HG03175 (cell line): ENCODE results near the gene FLT1.

Experiments used
- ATAC-seq: cut with Tn5 transposase; IDR thresholded peaks from one replicate; pipeline ENCODE4 v1.9.1; 2021; ENCODE audit warnings: mild to moderate bottlenecking, moderate library complexity; ENCODE audit not compliant: unreplicated experiment

Gene FLT1

GRCh38 chr13:28494778-28495537 is at the start of gene FLT1:
Gene FLT1, minus strand, starts transcription at chr13:28495128. Its CDS starts 285 bp downstream, at chr13:28494843.
- no peak for ATAC-seq

- no peak for ATAC-seq
Measured at GRCh38 chr13:28544026-28544425, 49.1 kb upstream of the FLT1 start.

- no peak for ATAC-seq
Measured at GRCh38 chr13:28542804-28543203, 47.9 kb upstream of the FLT1 start.

GRCh38 chr13:28541966-28542365 is 47.0 kb upstream of the FLT1 start:
- no peak for ATAC-seq

- ATAC-seq = no peak
Measured at GRCh38 chr13:28540612-28541011, 45.7 kb upstream of the FLT1 start.

GRCh38 chr13:28539625-28540286 is 44.8 kb upstream of the FLT1 start:
- ATAC-seq = no peak

GRCh38 chr13:28538932-28539331 is 44.0 kb upstream of the FLT1 start:
- no peak for ATAC-seq

- ATAC-seq = no peak
Measured at GRCh38 chr13:28537171-28537570, 42.2 kb upstream of the FLT1 start.

- no peak for ATAC-seq
Measured at GRCh38 chr13:28536371-28536770, 41.4 kb upstream of the FLT1 start.

- ATAC-seq = no peak
Measured at GRCh38 chr13:28535734-28536133, 40.8 kb upstream of the FLT1 start.

- no peak for ATAC-seq
Measured at GRCh38 chr13:28534801-28535200, 39.9 kb upstream of the FLT1 start.

GRCh38 chr13:28534210-28534609 is 39.3 kb upstream of the FLT1 start:
- no peak for ATAC-seq

- no peak for ATAC-seq
Measured at GRCh38 chr13:28533441-28534166, 38.7 kb upstream of the FLT1 start.

- ATAC-seq = no peak
Measured at GRCh38 chr13:28533125-28533436, 38.2 kb upstream of the FLT1 start.

GRCh38 chr13:28532388-28533124 is 37.6 kb upstream of the FLT1 start:
- ATAC-seq = no peak

GRCh38 chr13:28531845-28532387 is 37.0 kb upstream of the FLT1 start:
- no peak for ATAC-seq

- ATAC-seq = no peak
Measured at GRCh38 chr13:28531077-28531844, 36.3 kb upstream of the FLT1 start.

GRCh38 chr13:28530729-28531076 is 35.8 kb upstream of the FLT1 start:
- ATAC-seq = no peak

- no peak for ATAC-seq
Measured at GRCh38 chr13:28529836-28530235, 34.9 kb upstream of the FLT1 start.

GRCh38 chr13:28528848-28529247 is 33.9 kb upstream of the FLT1 start:
- no peak for ATAC-seq
